ENCODE data around the gene ITPKB.
A peak's percentile ranks its signal among the peaks of the same experiment; 100 is the strongest.

Gene ITPKB

DNA sequence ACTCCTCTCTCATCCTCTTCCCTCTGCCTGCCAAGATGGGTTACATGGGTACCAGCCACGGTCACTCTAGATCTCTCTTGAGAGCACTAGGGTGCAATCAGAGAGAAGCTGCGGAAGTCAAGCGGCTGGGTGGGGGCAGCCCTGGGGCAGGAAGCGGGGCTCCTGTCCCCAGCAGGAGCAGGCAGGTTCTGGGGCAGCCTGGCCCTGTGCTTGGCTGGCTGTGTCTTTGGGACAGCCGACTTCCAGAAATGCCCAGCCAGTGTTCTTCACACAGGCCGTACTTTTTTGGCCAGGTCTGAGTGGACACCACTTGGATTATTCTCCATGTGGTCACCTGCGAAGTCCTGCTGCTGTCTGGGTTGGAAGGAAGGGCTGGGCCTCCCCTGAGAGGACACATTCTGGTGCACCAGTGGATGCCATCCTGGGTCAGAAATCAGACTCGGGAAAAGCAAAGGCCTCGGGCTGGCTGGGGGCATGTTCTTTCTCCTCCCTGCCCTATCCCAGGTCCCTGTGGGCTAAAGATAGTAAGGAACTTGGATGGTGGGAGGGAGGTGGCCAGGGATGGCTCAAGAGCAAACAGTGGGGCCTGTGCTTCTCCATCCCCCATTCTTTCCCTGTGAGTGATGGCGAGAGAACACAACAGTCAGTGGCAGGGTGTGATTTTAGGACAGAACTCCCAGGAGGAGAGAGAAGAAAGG is 93.7 kb downstream of the ITPKB start:
- Histone ChIP-seq H3K79me2 (ENCODE audit: insufficient read depth, low read length) (no peaks in the 10 kb centered on the region), H3K9me3 (ENCODE audit: low read length) (no peaks in the 10 kb centered on the region), H3K4me3 (ENCODE audit: low read depth, low read length, poor library complexity, severe bottlenecking) (no peak overlapping the region), H2AFZ (ENCODE audit: low read length) (no peak overlapping the region), H3K27ac (ENCODE audit: low read depth, low read length, poor library complexity, severe bottlenecking) (peak overlapping the region; percentile 81), H3K27me3 (ENCODE audit: insufficient read depth, low read length) (no peaks in the 10 kb centered on the region), H3F3A (ENCODE audit: insufficient read depth, low read length) (no peaks in the 10 kb centered on the region), H3K9ac (ENCODE audit: low read length) (peak overlapping the region; percentile 7; the same call in 1 of the 2 replicates), H4K20me1 (ENCODE audit: insufficient read depth, low read length) (no peaks in the 10 kb centered on the region), H3K4me1 (ENCODE audit: insufficient read depth, low read length, severe bottlenecking) (peaks cover 59% of the 10 kb centered on the region), H3K9me2 (ENCODE audit: low read depth, low read length) (no peaks in the 10 kb centered on the region), H3K4me2 (ENCODE audit: low read length) (peak overlapping the region; percentile 40; the same call in 1 of the 2 replicates), H3K36me3 (ENCODE audit: insufficient read depth, low read length) (peaks cover 72% of the 10 kb centered on the region)
- TF ChIP-seq EZH2 (IDR thresholded peaks at IDR 0.05; ENCODE audit: borderline replicate concordance, low read length) = no peak
- TF ChIP-seq, protein P1, sequence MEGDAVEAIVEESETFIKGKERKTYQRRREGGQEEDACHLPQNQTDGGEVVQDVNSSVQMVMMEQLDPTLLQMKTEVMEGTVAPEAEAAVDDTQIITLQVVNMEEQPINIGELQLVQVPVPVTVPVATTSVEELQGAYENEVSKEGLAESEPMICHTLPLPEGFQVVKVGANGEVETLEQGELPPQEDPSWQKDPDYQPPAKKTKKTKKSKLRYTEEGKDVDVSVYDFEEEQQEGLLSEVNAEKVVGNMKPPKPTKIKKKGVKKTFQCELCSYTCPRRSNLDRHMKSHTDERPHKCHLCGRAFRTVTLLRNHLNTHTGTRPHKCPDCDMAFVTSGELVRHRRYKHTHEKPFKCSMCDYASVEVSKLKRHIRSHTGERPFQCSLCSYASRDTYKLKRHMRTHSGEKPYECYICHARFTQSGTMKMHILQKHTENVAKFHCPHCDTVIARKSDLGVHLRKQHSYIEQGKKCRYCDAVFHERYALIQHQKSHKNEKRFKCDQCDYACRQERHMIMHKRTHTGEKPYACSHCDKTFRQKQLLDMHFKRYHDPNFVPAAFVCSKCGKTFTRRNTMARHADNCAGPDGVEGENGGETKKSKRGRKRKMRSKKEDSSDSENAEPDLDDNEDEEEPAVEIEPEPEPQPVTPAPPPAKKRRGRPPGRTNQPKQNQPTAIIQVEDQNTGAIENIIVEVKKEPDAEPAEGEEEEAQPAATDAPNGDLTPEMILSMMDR (IDR thresholded peaks at IDR 0.05; ENCODE audit: low read length) = no peak

DNA sequence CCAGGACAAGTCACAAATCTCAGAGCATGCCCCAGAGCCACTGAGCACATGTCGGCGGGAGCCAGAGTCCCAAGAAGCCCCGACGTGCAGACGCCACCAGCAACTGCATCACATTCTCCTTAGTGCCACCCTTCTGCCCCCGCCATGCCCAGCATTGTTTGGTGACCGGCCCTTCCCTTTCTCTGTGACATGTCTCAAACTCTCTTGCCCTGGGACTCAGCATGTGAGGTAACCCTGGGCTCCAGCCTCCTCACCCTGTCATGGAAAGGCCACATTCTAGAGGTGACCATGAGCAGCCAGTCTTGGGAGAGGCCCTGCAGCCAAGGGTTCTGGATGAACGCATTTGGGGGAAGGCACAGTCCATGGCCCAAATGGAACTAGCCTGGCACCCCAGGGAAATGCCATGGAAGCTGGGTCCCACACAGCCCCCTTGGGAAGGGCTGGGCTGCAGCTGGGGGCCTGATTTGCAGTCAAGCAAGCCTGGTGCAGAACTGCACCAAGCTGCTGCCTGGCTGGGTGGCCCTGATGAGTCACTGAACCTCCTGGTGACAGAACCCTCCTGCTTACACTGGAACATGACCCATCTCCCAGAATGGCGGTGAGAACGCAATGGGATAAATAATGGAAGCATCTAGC is 94.4 kb downstream of the ITPKB start:
- Histone ChIP-seq H3F3A (ENCODE audit: insufficient read depth, low read length) (no peaks in the 10 kb centered on the region), H3K4me2 (ENCODE audit: low read length) (peak overlapping the region; percentile 40; the same call in 1 of the 2 replicates), H4K20me1 (ENCODE audit: insufficient read depth, low read length) (no peaks in the 10 kb centered on the region), H3K4me1 (ENCODE audit: insufficient read depth, low read length, severe bottlenecking) (peaks cover 61% of the 10 kb centered on the region), H3K27me3 (ENCODE audit: insufficient read depth, low read length) (no peaks in the 10 kb centered on the region), H3K4me3 (ENCODE audit: low read depth, low read length, poor library complexity, severe bottlenecking) (no peak overlapping the region), H2AFZ (ENCODE audit: low read length) (no peak overlapping the region), H3K9me3 (ENCODE audit: low read length) (no peaks in the 10 kb centered on the region), H3K27ac (ENCODE audit: low read depth, low read length, poor library complexity, severe bottlenecking) (peak overlapping the region; percentile 81), H3K36me3 (ENCODE audit: insufficient read depth, low read length) (peaks cover 80% of the 10 kb centered on the region), H3K79me2 (ENCODE audit: insufficient read depth, low read length) (no peaks in the 10 kb centered on the region), H3K9ac (ENCODE audit: low read length) (peak overlapping the region; percentile 13; the same call in 1 of the 2 replicates), H3K9me2 (ENCODE audit: low read depth, low read length) (no peaks in the 10 kb centered on the region)
- TF ChIP-seq, protein P1 (IDR thresholded peaks at IDR 0.05; ENCODE audit: low read length) = no peak
- TF ChIP-seq EZH2 (IDR thresholded peaks at IDR 0.05; ENCODE audit: borderline replicate concordance, low read length) = no peak

DNA sequence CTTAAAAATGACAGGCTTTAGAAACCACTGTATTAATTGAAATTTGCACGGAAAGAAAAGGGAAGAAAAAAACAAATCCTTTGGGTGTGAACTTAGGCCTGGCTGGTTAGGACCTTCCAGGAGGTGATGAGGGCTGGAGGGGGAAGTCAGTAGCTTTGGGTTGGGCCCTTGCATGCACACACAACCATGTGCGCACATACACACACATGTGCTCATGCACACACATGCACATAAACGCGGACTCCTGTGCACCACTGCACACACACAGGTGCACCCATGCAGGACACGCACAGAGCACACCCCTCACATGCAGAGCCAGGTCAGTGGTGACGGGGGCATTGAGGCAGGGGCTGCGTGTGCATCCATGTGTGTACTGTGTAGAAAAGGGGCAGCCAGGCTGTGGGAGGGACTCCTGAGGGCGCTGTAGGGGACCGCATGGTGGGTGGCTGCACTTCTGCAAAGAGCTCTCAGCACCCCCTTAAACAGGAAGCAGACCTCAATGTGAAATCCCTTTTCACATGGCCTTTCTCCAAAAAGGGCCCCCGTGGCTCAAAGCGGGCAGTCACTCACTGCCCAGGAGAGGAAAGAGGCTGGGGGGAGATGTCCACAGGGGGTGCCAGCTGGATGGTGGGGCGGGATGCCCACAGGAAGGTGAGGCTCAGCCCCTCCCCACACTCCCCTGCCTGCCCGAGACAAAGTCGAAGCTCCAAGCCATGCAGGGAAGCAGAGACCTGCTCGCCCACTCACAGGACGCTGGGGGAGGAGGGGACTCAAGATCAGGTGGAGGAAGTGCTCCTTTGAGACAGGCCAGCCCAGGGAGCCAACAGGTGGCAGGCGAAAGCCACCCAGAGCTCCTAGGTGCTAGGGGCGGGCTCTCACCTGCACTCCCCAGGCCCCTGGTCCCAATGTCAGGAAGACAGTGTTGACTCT is 95.2 kb downstream of the ITPKB start:
- H3K4me2 ChIP-seq (ENCODE audit: low read length) = peak overlapping the region; percentile 40; the same call in 1 of the 2 replicates

More for the DNA sequence above, 95.2 kb downstream of the ITPKB start:
- H2AFZ ChIP-seq (ENCODE audit: low read length) = no peak overlapping the region
- no peaks in the 10 kb centered on the region for H4K20me1 ChIP-seq (ENCODE audit: insufficient read depth, low read length)
- no peaks in the 10 kb centered on the region for H3K79me2 ChIP-seq (ENCODE audit: insufficient read depth, low read length)
- no peaks in the 10 kb centered on the region for H3K9me2 ChIP-seq (ENCODE audit: low read depth, low read length)
- H3K9ac ChIP-seq (ENCODE audit: low read length) = peak overlapping the region; percentile 11; the same call in 1 of the 2 replicates
- no peaks in the 10 kb centered on the region for H3F3A ChIP-seq (ENCODE audit: insufficient read depth, low read length)
- H3K4me1 ChIP-seq (ENCODE audit: insufficient read depth, low read length, severe bottlenecking) = peaks cover 61% of the 10 kb centered on the region
- peak overlapping the region; percentile 81 for H3K27ac ChIP-seq (ENCODE audit: low read depth, low read length, poor library complexity, severe bottlenecking)
- TF ChIP-seq, protein P1 (IDR thresholded peaks at IDR 0.05; ENCODE audit: low read length) = peak; percentile 55
- TF ChIP-seq EZH2 (IDR thresholded peaks at IDR 0.05; ENCODE audit: borderline replicate concordance, low read length) = no peak
- H3K9me3 ChIP-seq (ENCODE audit: low read length) = no peaks in the 10 kb centered on the region
- H3K36me3 ChIP-seq (ENCODE audit: insufficient read depth, low read length) = peaks cover 81% of the 10 kb centered on the region
- no peaks in the 10 kb centered on the region for H3K27me3 ChIP-seq (ENCODE audit: insufficient read depth, low read length)
- H3K4me3 ChIP-seq (ENCODE audit: low read depth, low read length, poor library complexity, severe bottlenecking) = no peak overlapping the region
